Vagina (tissue), 2 donors: Measurements from ENCODE around the gene RGS9BP.

Experiments used
- POLR2A ChIP-seq, 2 donors: fragments of 450-650 bp; IDR thresholded peaks; one replicate each; pipeline ENCODE4 v1.6.1; 2017; ENCODE audit warnings: antibody characterized with exemption in 2 of 2, mild to moderate bottlenecking in 2 of 2, moderate library complexity in 2 of 2
- POLR2AphosphoS5 ChIP-seq, 2 donors: sonication (generic); formaldehyde crosslinking; IDR thresholded peaks; one replicate each; pipeline ENCODE4 v1.9.0; 2017; ENCODE audit warnings: antibody characterized with exemption in 2 of 2, mild to moderate bottlenecking in 2 of 2, low read depth in 1 of 2; ENCODE audit not compliant: insufficient read depth in 1 of 2
- TF ChIP-seq, protein P1 (sequence below), 3 experiments: fragments of 450-650 bp in 2 of 3; fragments of 200-600 bp in 1 of 3; sonication (generic) in 1 of 3; IDR thresholded peaks; one replicate each; pipeline ENCODE4 v1.5.1; 2017 to 2019; ENCODE audit warnings: antibody characterized with exemption in 3 of 3, mild to moderate bottlenecking in 2 of 3, moderate library complexity in 2 of 3

DNA sequence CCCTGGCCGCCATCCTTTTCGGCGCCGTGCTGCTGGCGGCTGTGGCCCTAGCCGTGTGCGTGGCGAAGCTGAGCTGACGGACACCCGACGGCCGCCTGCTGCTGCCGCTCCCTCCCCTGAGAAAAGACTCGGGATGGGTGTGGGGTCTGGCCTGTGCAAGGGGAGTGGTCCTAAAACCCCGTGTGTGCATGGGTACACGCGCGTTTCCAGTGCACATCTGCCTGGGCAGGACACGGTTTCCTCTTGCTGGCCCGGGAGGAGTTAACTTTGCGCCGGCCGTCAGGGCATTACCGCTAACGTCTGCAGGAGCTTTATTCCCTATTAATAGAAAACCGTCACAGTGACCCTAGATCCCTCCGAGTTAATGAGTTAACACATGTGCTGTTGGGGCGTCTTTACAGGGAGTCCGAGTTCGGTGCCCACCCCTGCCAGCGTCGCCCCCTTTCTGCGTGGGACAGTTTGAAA lies 1.3 kb downstream of the RGS9BP start:
- TF ChIP-seq, protein P1, sequence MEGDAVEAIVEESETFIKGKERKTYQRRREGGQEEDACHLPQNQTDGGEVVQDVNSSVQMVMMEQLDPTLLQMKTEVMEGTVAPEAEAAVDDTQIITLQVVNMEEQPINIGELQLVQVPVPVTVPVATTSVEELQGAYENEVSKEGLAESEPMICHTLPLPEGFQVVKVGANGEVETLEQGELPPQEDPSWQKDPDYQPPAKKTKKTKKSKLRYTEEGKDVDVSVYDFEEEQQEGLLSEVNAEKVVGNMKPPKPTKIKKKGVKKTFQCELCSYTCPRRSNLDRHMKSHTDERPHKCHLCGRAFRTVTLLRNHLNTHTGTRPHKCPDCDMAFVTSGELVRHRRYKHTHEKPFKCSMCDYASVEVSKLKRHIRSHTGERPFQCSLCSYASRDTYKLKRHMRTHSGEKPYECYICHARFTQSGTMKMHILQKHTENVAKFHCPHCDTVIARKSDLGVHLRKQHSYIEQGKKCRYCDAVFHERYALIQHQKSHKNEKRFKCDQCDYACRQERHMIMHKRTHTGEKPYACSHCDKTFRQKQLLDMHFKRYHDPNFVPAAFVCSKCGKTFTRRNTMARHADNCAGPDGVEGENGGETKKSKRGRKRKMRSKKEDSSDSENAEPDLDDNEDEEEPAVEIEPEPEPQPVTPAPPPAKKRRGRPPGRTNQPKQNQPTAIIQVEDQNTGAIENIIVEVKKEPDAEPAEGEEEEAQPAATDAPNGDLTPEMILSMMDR (IDR thresholded peaks at IDR 0.05): no peak
- TF ChIP-seq POLR2A (IDR thresholded peaks at IDR 0.05) (no peak), POLR2AphosphoS5 (IDR thresholded peaks at IDR 0.05; ENCODE audit: insufficient read depth in 1 of 2, low read depth in 1 of 2) (no peak)
